Endothelial cell of umbilical vein (primary cell): ENCODE data around the gene ITSN1.

ENCODE experiments used
- CTCF ChIP-seq, 2 donors: IDR thresholded peaks; 1 replicate in 1 of 2; 2 replicates in 1 of 2; pipeline ENCODE4 v1.5.1; 2011; ENCODE audit warnings: low read length in 2 of 2, mild to moderate bottlenecking in 2 of 2, moderate library complexity in 2 of 2, control low read depth in 1 of 2, inconsistent platforms in 1 of 2, low read depth in 1 of 2; ENCODE audit not compliant: insufficient read depth in 1 of 2; ENCODE audit errors: extremely low read depth in 1 of 2
- JUN ChIP-seq: IDR thresholded peaks from 2 replicates; pipeline ENCODE4 v1.6.1; 2011; ENCODE audit warnings: borderline replicate concordance, low read depth; ENCODE audit not compliant: insufficient read length, insufficient read depth
- MAX ChIP-seq: IDR thresholded peaks from 2 replicates; pipeline ENCODE4 v1.6.1; 2011; ENCODE audit not compliant: insufficient read depth, insufficient read length

GRCh38 chr21:33780631-33781030 lies 138.3 kb downstream of the ITSN1 start:
- TF ChIP-seq CTCF (IDR thresholded peaks at IDR 0.05; ENCODE audit: extremely low read depth in 1 of 2, insufficient read depth in 1 of 2, low read depth in 1 of 2, low read length in 2 of 2) (no peak), JUN (no peak), MAX (no peak)
